SK-N-SH treated with all-trans-retinoic acid at 6 μM for 48 hours (cell line): ENCODE data around the gene PPP3CA.

Experiments used
- ARNTL ChIP-seq: fragments of 450-650 bp; formaldehyde crosslinking; IDR thresholded peaks from 2 replicates; pipeline ENCODE4 v1.5.0; 2020; ENCODE audit warnings: low read depth, mild to moderate bottlenecking, moderate library complexity, borderline replicate concordance
- ISL1 ChIP-seq: fragments of 250-450 bp; sonication (Bioruptor Pico); IDR thresholded peaks from 2 replicates; pipeline ENCODE4 v2.1.2; 2022; ENCODE audit warnings: mild to moderate bottlenecking, moderate library complexity
- OSR1 ChIP-seq: fragments of 250-450 bp; sonication (Bioruptor Pico); IDR thresholded peaks from 2 replicates; pipeline ENCODE4 v1.8.0; 2022; ENCODE audit warnings: moderate library complexity, mild to moderate bottlenecking, inconsistent platforms
- PATZ1 ChIP-seq: fragments of 250-450 bp; sonication (Bioruptor Pico); IDR thresholded peaks from 2 replicates; pipeline ENCODE4 v1.8.0; 2020; ENCODE audit warnings: mild to moderate bottlenecking, moderate library complexity, borderline replicate concordance
- RARB ChIP-seq: fragments of 250-450 bp; sonication (Bioruptor Pico); IDR thresholded peaks from 2 replicates; pipeline ENCODE4 v1.8.0; 2021; ENCODE audit warnings: mild to moderate bottlenecking, moderate library complexity
- SNAI2 ChIP-seq: fragments of 250-450 bp; sonication (Bioruptor Pico); IDR thresholded peaks from 2 replicates; pipeline ENCODE4 v1.5.0; 2020; ENCODE audit warnings: mild to moderate bottlenecking, moderate library complexity
- TCF4 ChIP-seq: fragments of 250-450 bp; sonication (Bioruptor Pico); IDR thresholded peaks from 2 replicates; pipeline ENCODE4 v1.8.0; 2021; ENCODE audit warnings: mild to moderate bottlenecking, moderate library complexity, borderline replicate concordance
- ZFP30 ChIP-seq: fragments of 450-650 bp; formaldehyde crosslinking; IDR thresholded peaks from 2 replicates; pipeline ENCODE4 v1.5.0; 2022; ENCODE audit warnings: mild to moderate bottlenecking, moderate library complexity

- no peak for TF ChIP-seq PATZ1 (CRISPR knock-in tag)
- TF ChIP-seq RARB (CRISPR knock-in tag), result no peak
- TF ChIP-seq ZFP30 (CRISPR knock-in tag), result no peak
- TF ChIP-seq TCF4 (CRISPR knock-in tag), result no peak
- no peak for TF ChIP-seq ARNTL (CRISPR knock-in tag)
- TF ChIP-seq OSR1 (CRISPR knock-in tag), result no peak
- no peak for TF ChIP-seq SNAI2 (CRISPR knock-in tag)
- TF ChIP-seq ISL1, result no peak
Measured at GRCh38 chr4:101290654-101291053, 56.7 kb downstream of the PPP3CA start.
